ENCODE data around the gene ADARB1. TPM values are rescaled to one million over a fixed set of nuclear protein-coding genes. Genes with fewer than 3 reads are reported as not detected.

Gene ADARB1
- total and polyA plus RNA-seq, 2 of the 8 experiments (the other 6 are each of a cell fraction or from before 2014, with no cell fraction given), result 4.7 to 14.9 TPM

- Histone ChIP-seq H3K9me3 (ENCODE audit: insufficient read depth in 2 of 2, low read depth in 1 of 2, low read length in 1 of 2) (no peaks in the 10 kb centered on the region), H3K4me1 (replicated peaks in 1 of 4; ENCODE audit: control insufficient read depth in 3 of 4, insufficient read depth in 4 of 4, low read length in 3 of 4) (peaks cover 0 to 5% (median 0%) of the 10 kb centered on the region in 4 experiments; a peak in 2 of 7 replicates), H4K91ac (replicated peaks; ENCODE audit: insufficient read length, low read length) (no peak overlapping the region), H2AK5ac (ENCODE audit: low read depth, low read length) (no peak overlapping the region), H3K56ac (replicated peaks; ENCODE audit: insufficient read length, low read depth, low read length) (no peak overlapping the region), H3K27me3 (replicated peaks in 1 of 4; ENCODE audit: control insufficient read depth in 3 of 4, extremely low read depth in 1 of 4, insufficient read depth in 3 of 4, low read length in 3 of 4) (no peaks in the 10 kb centered on the region), H2BK12ac (ENCODE audit: low read depth, low read length) (no peak overlapping the region), H3K23me2 (ENCODE audit: low read depth, low read length) (no peaks in the 10 kb centered on the region), H4K8ac (ENCODE audit: extremely low read depth, insufficient read depth, low read length) (no peak overlapping the region), H3K79me1 (ENCODE audit: low read depth, low read length) (no peaks in the 10 kb centered on the region), H2AFZ (ENCODE audit: low read length) (no peak overlapping the region), H3K4me2 (ENCODE audit: insufficient read depth in 1 of 2, low read depth in 2 of 2, low read length in 2 of 2) (no peak overlapping the region), H4K5ac (ENCODE audit: insufficient read length, low read depth, low read length) (no peak overlapping the region), H3K4me3 (ENCODE audit: extremely low read depth in 1 of 4, insufficient read depth in 2 of 4, low read depth in 3 of 4, low read length in 4 of 4) (no peak overlapping the region), H2BK5ac (ENCODE audit: low read depth, low read length) (no peak overlapping the region; the same call in 1 of the 2 replicates), H3K36me3 (ENCODE audit: control insufficient read depth in 2 of 4, insufficient read depth in 4 of 4, low read length in 3 of 4) (no peaks in the 10 kb centered on the region), H2BK20ac (ENCODE audit: low read length) (no peak overlapping the region), H3K27ac (ENCODE audit: low read depth, low read length) (no peak overlapping the region), H3K79me2 (ENCODE audit: control insufficient read depth in 1 of 2, insufficient read depth in 2 of 2, low read length in 2 of 2) (no peaks in the 10 kb centered on the region), H3K9ac (replicated peaks in 1 of 4; ENCODE audit: extremely low read depth in 1 of 4, low read depth in 3 of 4, low read length in 3 of 4) (no peak overlapping the region), H3K14ac (ENCODE audit: insufficient read length) (no peak overlapping the region), H3K18ac (ENCODE audit: extremely low read depth, low read length) (no peak overlapping the region), H3K23ac (ENCODE audit: insufficient read length) (no peak overlapping the region), H2BK120ac (replicated peaks; ENCODE audit: low read depth, low read length) (no peak overlapping the region), H4K20me1 (replicated peaks in 1 of 2; ENCODE audit: control insufficient read depth in 1 of 2, insufficient read depth in 2 of 2, low read length in 2 of 2) (no peaks in the 10 kb centered on the region), H2BK15ac (ENCODE audit: low read length) (0 out of 2 replicates have a peak overlapping the region, but pooled peaks have one; percentile 16), H3K4ac (replicated peaks; ENCODE audit: insufficient read length, low read depth, low read length) (no peak overlapping the region)
- POLR2A ChIA-PET (ENCODE audit: partially characterized antibody), result no interaction called here
- CTCF ChIA-PET (ENCODE audit: partially characterized antibody), result interaction anchor here (0.7 to 5.9 kb wide), 4 partner anchors 15 to 305 kb away, joined by 3 to 37 read pairs (median 4); no protein-coding TSS in a partner anchor
- peak in 1 of 2 experiments; percentile 36 for DNase-seq (ENCODE audit: low read depth in 1 of 2, low spot score in 2 of 2)
- 83% methylated on average over 15 of the region's 17 CpGs; no CpG with 5 or more reads in 1 of the 2 experiments for WGBS, 2 experiments (ENCODE audit: extremely low coverage in 1 of 2, insufficient coverage in 1 of 2, insufficient read length in 1 of 2, insufficient replicate concordance in 2 of 2, low coverage in 1 of 2, low lambda C conversion rate in 2 of 2, missing lambda C conversion rate in 1 of 2)
- FAIRE-seq, result no peak
- TF ChIP-seq MAFK (IDR thresholded peaks at IDR 0.05; ENCODE audit: low read depth, low read length) (no peak), GABPA (IDR thresholded peaks at IDR 0.05; ENCODE audit: borderline replicate concordance, insufficient read depth, low read length) (no peak), USF2 (IDR thresholded peaks at IDR 0.05; ENCODE audit: low read length) (no peak), KDM1A (IDR thresholded peaks at IDR 0.05; ENCODE audit: borderline replicate concordance, low read length) (no peak), CTCF (IDR thresholded peaks at IDR 0.05; ENCODE audit: control extremely low read depth in 1 of 3, insufficient read depth in 1 of 3, low read depth in 1 of 3, low read length in 3 of 3) (no peak), BRCA1 (IDR thresholded peaks at IDR 0.05; ENCODE audit: low read depth, low read length) (no peak), TAF7 (optimal IDR thresholded peaks at IDR 0.05; ENCODE audit: borderline replicate concordance, low read depth, low read length) (no peak), SP1 (IDR thresholded peaks at IDR 0.05; ENCODE audit: low read depth, low read length) (no peak), POLR2AphosphoS5 (IDR thresholded peaks at IDR 0.05; ENCODE audit: low read depth, low read length) (no peak), JUN (IDR thresholded peaks at IDR 0.05; ENCODE audit: low read depth, low read length) (no peak)
Observed at GRCh38 chr21:45254460-45254930, 180.1 kb downstream of the ADARB1 start.

Measured in H1 (cell line).